HCT116 (cell line): ENCODE measurements around the gene RNF11. TPM values are rescaled to one million over a fixed set of nuclear protein-coding genes. Genes with fewer than 3 reads are reported as not detected.
A peak's percentile ranks its signal among the peaks of the same experiment; 100 is the strongest.

ENCODE experiments used
- ATAC-seq: fragments of 200-7000 bp; cut with Tn5 transposase; 2 replicates; pipeline ENCODE4 v1.9.1; 2020; ENCODE audit warnings: mild to moderate bottlenecking, moderate library complexity
- BruUV-seq: library from RNA; stranded (reverse); fragments of 400-500 nt; replicated peaks from 2 replicates; lab custom pipeline; 2021; lab: Mats Ljungman, UMichigan
- CTCF ChIA-PET: fragments of 300-600 bp; sonication (Branson Sonifier 250); formaldehyde crosslinking; loops from one replicate; lab custom pipeline; 2021; ENCODE audit warnings: antibody characterized with exemption; lab: Charles Lee
- POLR2A ChIA-PET: fragments of 300-600, 350-600 bp; sonication (Branson Sonifier 250); formaldehyde crosslinking; loops from one replicate; lab custom pipeline; 2021; ENCODE audit warnings: antibody characterized with exemption; lab: Charles Lee
- RAD21 ChIA-PET, 2 experiments: fragments of 300-600 bp; sonication (Branson Sonifier 250); formaldehyde crosslinking; loops; one replicate each; lab custom pipeline; 2023; ENCODE audit warnings: low total read pairs in 2 of 2; ENCODE audit not compliant: uncharacterized antibody in 2 of 2, unreplicated experiment in 2 of 2, low non-redundant PET in 1 of 2; lab: Charles Lee
- DNase-seq: peaks from one replicate; pipeline ENCODE4 v3.0.0-alpha.2; 2010; ENCODE audit warnings: low read depth, low spot score
- H2AFZ ChIP-seq: fragments of 200-600 bp; shearing (Covaris generic), sonication (generic); 2 replicates; pipeline ENCODE4 v1.6.1; 2017; ENCODE audit warnings: low read depth, mixed run types, mixed read lengths, antibody characterized with exemption, low read length; ENCODE audit not compliant: poor library complexity, severe bottlenecking
- H3K27ac ChIP-seq: 2 replicates; pipeline ENCODE4 v1.5.1; 2012; ENCODE audit warnings: low read depth, low read length
- H3K27me3 ChIP-seq: fragments of 200-600 bp; sonication (generic); 2 replicates; pipeline ENCODE4 v1.6.1; 2016; ENCODE audit warnings: mixed run types, low read length, mixed read lengths; ENCODE audit not compliant: insufficient read depth
- H3K36me3 ChIP-seq, 2 experiments: fragments of 200-500 bp in 1 of 2; fragments of 200-600 bp in 1 of 2; sonication (Bioruptor generic) in 1 of 2; sonication (generic) in 1 of 2; 2 replicates each; pipeline versions ENCODE4 v1.5.1 to v1.6.1; 2014 to 2016; ENCODE audit warnings: low read length in 2 of 2, inconsistent platforms in 1 of 2, mixed read lengths in 1 of 2, mixed run types in 1 of 2; ENCODE audit not compliant: insufficient read depth in 2 of 2, control insufficient read depth in 1 of 2
- H3K4me1 ChIP-seq, 2 experiments: fragments of 200-600 bp in 1 of 2; sonication (generic) in 1 of 2; 2 replicates each; pipeline versions ENCODE4 v1.5.1 to v1.6.1; 2012 to 2017; ENCODE audit warnings: low read length in 2 of 2, inconsistent platforms in 1 of 2, mild to moderate bottlenecking in 1 of 2, mixed read lengths in 1 of 2, mixed run types in 1 of 2, moderate library complexity in 1 of 2; ENCODE audit not compliant: insufficient read depth in 2 of 2, control insufficient read depth in 1 of 2
- H3K4me2 ChIP-seq: fragments of 200-600 bp; sonication (generic); 2 replicates; pipeline ENCODE4 v1.6.1; 2017; ENCODE audit warnings: mixed run types, low read length, mixed read lengths
- H3K4me3 ChIP-seq, 2 experiments: fragments of 200-600 bp in 1 of 2; sonication (generic) in 1 of 2; replicated peaks in 1 of 2; 2 replicates each; pipeline ENCODE4 v1.5.1; 2011 to 2016; ENCODE audit warnings: low read length in 2 of 2, control low read depth in 1 of 2, low read depth in 1 of 2, mild to moderate bottlenecking in 1 of 2, mixed read lengths in 1 of 2, mixed run types in 1 of 2
- H3K79me2 ChIP-seq: fragments of 200-600 bp; sonication (generic); 2 replicates; pipeline ENCODE4 v1.6.1; 2017; ENCODE audit warnings: mild to moderate bottlenecking, mixed run types, low read length, moderate library complexity, mixed read lengths; ENCODE audit not compliant: insufficient read depth
- H3K9ac ChIP-seq: fragments of 200-600 bp; sonication (generic); 2 replicates; pipeline ENCODE4 v1.6.1; 2016; ENCODE audit warnings: low read length, mixed read lengths
- H3K9me2 ChIP-seq: fragments of 200-600 bp; sonication (generic), shearing (Covaris generic); 2 replicates; pipeline ENCODE4 v1.6.1; 2017; ENCODE audit warnings: mixed run types, mild to moderate bottlenecking, moderate library complexity; ENCODE audit not compliant: insufficient read depth
- H3K9me3 ChIP-seq, 2 experiments: fragments of 200-500 bp in 1 of 2; fragments of 200-600 bp in 1 of 2; sonication (Bioruptor generic) in 1 of 2; sonication (generic) in 1 of 2; 2 replicates each; pipeline ENCODE4 v1.6.1; 2014 to 2017; ENCODE audit warnings: low read length in 2 of 2, mixed read lengths in 2 of 2, inconsistent platforms in 1 of 2, low read depth in 1 of 2, mild to moderate bottlenecking in 1 of 2, mixed run types in 1 of 2, moderate library complexity in 1 of 2; ENCODE audit not compliant: control insufficient read depth in 1 of 2, insufficient read depth in 1 of 2
- H4K20me1 ChIP-seq: fragments of 200-600 bp; sonication (generic), shearing (Covaris generic); 2 replicates; pipeline ENCODE4 v1.6.1; 2017; ENCODE audit warnings: mixed run types, mild to moderate bottlenecking, moderate library complexity; ENCODE audit not compliant: insufficient read depth
- CTCF ChIP-seq, 3 experiments: fragments of 200-600 bp in 1 of 3; sonication (generic) in 1 of 3; IDR thresholded peaks in 2 of 3; conservative IDR thresholded peaks in 1 of 3; 2 replicates each; pipeline ENCODE4 v1.5.1; 2012 to 2017; ENCODE audit warnings: low read depth in 2 of 3, low read length in 2 of 3, antibody characterized with exemption in 1 of 3, borderline replicate concordance in 1 of 3, control low read depth in 1 of 3, mild to moderate bottlenecking in 1 of 3, mixed read lengths in 1 of 3, mixed run types in 1 of 3, moderate library complexity in 1 of 3; ENCODE audit not compliant: insufficient read depth in 1 of 3
- FOSL1 ChIP-seq: IDR thresholded peaks from 2 replicates; pipeline ENCODE4 v1.6.1; 2012; ENCODE audit warnings: low read depth
- JUND ChIP-seq: IDR thresholded peaks from 2 replicates; pipeline ENCODE4 v1.6.1; 2012
- RAD21 ChIP-seq: IDR thresholded peaks from 2 replicates; pipeline ENCODE4 v1.6.1; 2012; ENCODE audit warnings: low read depth, mild to moderate bottlenecking
- SIN3A ChIP-seq: IDR thresholded peaks from 2 replicates; pipeline ENCODE4 v1.6.1; 2012; ENCODE audit warnings: low read depth
- YY1 ChIP-seq: IDR thresholded peaks from 2 replicates; pipeline ENCODE4 v1.6.1; 2011; ENCODE audit warnings: low read length, low read depth, moderate library complexity, mild to moderate bottlenecking; ENCODE audit not compliant: insufficient replicate concordance; ENCODE audit errors: extremely low read depth
- ZNF274 ChIP-seq: fragments of 200-500 bp; sonication (Bioruptor generic); IDR thresholded peaks from 2 replicates; pipeline ENCODE4 v1.6.1; 2014; ENCODE audit warnings: mild to moderate bottlenecking, low read depth, low read length, inconsistent platforms
- intact Hi-C: fragments of 100-400 bp; cut with micrococcal nuclease; formaldehyde crosslinking; loops from 2 replicates; pipeline ENCODE4 v1.10.0; 2022
- total RNA-seq: library from RNA; stranded (reverse); gene quantifications from one replicate; pipeline ENCODE4 v1.2.1, GENCODE V29; 2021; ENCODE audit not compliant: unreplicated experiment

Gene RNF11
- total RNA-seq, 1 experiment from 2014 or later: 60.9 TPM

GRCh38 chr1:51298322-51298705 is 62.2 kb downstream of the RNF11 start:
- Histone ChIP-seq H3K4me2 (no peak overlapping the region), H3K9me3 (no peaks in the 10 kb centered on the region), H3K4me1 (peaks cover 0 to 23% of the 10 kb centered on the region in 2 experiments; a peak in 2 of 4 replicates), H3K27me3 (no peaks in the 10 kb centered on the region), H3K9me2 (no peaks in the 10 kb centered on the region), H3K36me3 (no peaks in the 10 kb centered on the region), H3K4me3 (no peak overlapping the region), H3K9ac (no peak overlapping the region), H3K79me2 (no peaks in the 10 kb centered on the region), H4K20me1 (no peaks in the 10 kb centered on the region), H3K27ac (no peak overlapping the region), H2AFZ (no peak overlapping the region)
- ATAC-seq: no peak
- CTCF ChIA-PET: no interaction called here
- intact Hi-C loops: loop anchor here (10.0 kb wide), 1 partner anchor 544 kb away; no protein-coding TSS in a partner anchor
- POLR2A ChIA-PET: no interaction called here
- no TSS peak for BruUV-seq
- RAD21 ChIA-PET: no interaction called here
- no peak for DNase-seq
- TF ChIP-seq FOSL1 (no peak), SIN3A (no peak), YY1 (no peak), JUND (no peak), CTCF (IDR thresholded peaks at IDR 0.05 in 2 of 3, conservative IDR thresholded peaks at IDR 0.05 in 1 of 3; ENCODE audit: borderline replicate concordance in 1 of 3, insufficient read depth in 1 of 3, low read depth in 2 of 3, low read length in 2 of 3) (no peak)

GRCh38 chr1:51299185-51299885 is 63.3 kb downstream of the RNF11 start:
- H2AFZ ChIP-seq: no peak overlapping the region
- peaks cover 0 to 23% of the 10 kb centered on the region in 2 experiments; a peak in 2 of 4 replicates for H3K4me1 ChIP-seq
- POLR2A ChIA-PET: no interaction called here
- no peak overlapping the region for H3K4me2 ChIP-seq
- ATAC-seq: no peak
- H4K20me1 ChIP-seq: no peaks in the 10 kb centered on the region
- H3K9me2 ChIP-seq: no peaks in the 10 kb centered on the region
- H3K36me3 ChIP-seq: no peaks in the 10 kb centered on the region
- BruUV-seq: no TSS peak
- peak; percentile 56; the same call in 1 of the 2 replicates for TF ChIP-seq RAD21
- TF ChIP-seq ZNF274: no peak
- TF ChIP-seq, all 23 proteins: peak for 1
- Histone ChIP-seq H3K27me3 (no peaks in the 10 kb centered on the region), H3K79me2 (no peaks in the 10 kb centered on the region), H3K9me3 (no peaks in the 10 kb centered on the region), H3K4me3 (no peak overlapping the region), H3K9ac (no peak overlapping the region), H3K27ac (no peak overlapping the region)
- DNase-seq: no peak
- intact Hi-C loops: loop anchor here (10.0 kb wide), 1 partner anchor 545 kb away; no protein-coding TSS in a partner anchor
- ChIA-PET CTCF (no interaction called here), RAD21 (no interaction called here)
